ENCODE results near the gene CNKSR2. TPM values are rescaled to one million over a fixed set of nuclear protein-coding genes. Genes with fewer than 3 reads are reported as not detected.

CNKSR2 gene
- total RNA-seq, 1 experiment from 2014 or later: not detected

GRCh38 chrX:21661316-21661715 is 287.1 kb downstream of the CNKSR2 start:
- H3K4me1 ChIP-seq (ENCODE audit: control insufficient read depth in 1 of 2, insufficient read depth in 2 of 2, low read length in 2 of 2): no peaks in the 10 kb centered on the region
- H3K79me2 ChIP-seq (ENCODE audit: insufficient read depth, low read length): no peaks in the 10 kb centered on the region
- no peak overlapping the region for H3K9ac ChIP-seq (ENCODE audit: low read length)
- no peaks in the 10 kb centered on the region for H3K9me2 ChIP-seq (ENCODE audit: insufficient read depth)
- no peak for TF ChIP-seq EZH2 (IDR thresholded peaks at IDR 0.05)
- no peak for TF ChIP-seq SRF (IDR thresholded peaks at IDR 0.05; ENCODE audit: low read depth)
- TF ChIP-seq POLR2A (IDR thresholded peaks at IDR 0.05; ENCODE audit: borderline replicate concordance, extremely low read depth, insufficient read depth, insufficient read length): no peak
- TF ChIP-seq SP1 (IDR thresholded peaks at IDR 0.05; ENCODE audit: low read depth): no peak
- TF ChIP-seq FOSL1 (IDR thresholded peaks at IDR 0.05; ENCODE audit: low read depth): no peak
- no peak for TF ChIP-seq CEBPB (IDR thresholded peaks at IDR 0.05; ENCODE audit: low read depth)
- no peak for TF ChIP-seq MAX (IDR thresholded peaks at IDR 0.05)
- TF ChIP-seq ATF3 (IDR thresholded peaks at IDR 0.05): no peak
- no peaks in the 10 kb centered on the region for H3K36me3 ChIP-seq (ENCODE audit: control insufficient read depth in 1 of 2, insufficient read depth in 2 of 2, low read length in 2 of 2)
- POLR2A ChIA-PET: no interaction called here
- H3K27me3 ChIP-seq (ENCODE audit: insufficient read depth, low read length): no peaks in the 10 kb centered on the region
- ATAC-seq: no peak
- no TSS peak for BruUV-seq (replicated peaks)
- intact Hi-C loops (cut with micrococcal nuclease): no loop called here
- no peaks in the 10 kb centered on the region for H3K9me3 ChIP-seq (ENCODE audit: control insufficient read depth in 1 of 2, insufficient read depth in 1 of 2, low read depth in 1 of 2, low read length in 2 of 2)
- CTCF ChIA-PET: no interaction called here
- RAD21 ChIA-PET (ENCODE audit: low non-redundant PET in 1 of 2, low total read pairs in 2 of 2, uncharacterized antibody in 2 of 2, unreplicated experiment in 2 of 2): no interaction called here
- H2AFZ ChIP-seq (ENCODE audit: low read depth, low read length, poor library complexity, severe bottlenecking): no peak overlapping the region
- no peaks in the 10 kb centered on the region for H4K20me1 ChIP-seq (ENCODE audit: insufficient read depth)
- no peak for DNase-seq (ENCODE audit: low read depth, low spot score)
- no peak overlapping the region for H3K27ac ChIP-seq (ENCODE audit: low read depth, low read length)
- H3K4me3 ChIP-seq (replicated peaks in 1 of 2; ENCODE audit: low read depth in 1 of 2, low read length in 2 of 2): no peak overlapping the region
- H3K4me2 ChIP-seq (ENCODE audit: low read length): no peak overlapping the region

GRCh38 chrX:21662761-21663160 is 288.5 kb downstream of the CNKSR2 start:
- CTCF ChIA-PET: no interaction called here
- no peak overlapping the region for H3K9ac ChIP-seq (ENCODE audit: low read length)
- H3K27me3 ChIP-seq (ENCODE audit: insufficient read depth, low read length): no peaks in the 10 kb centered on the region
- H3K9me2 ChIP-seq (ENCODE audit: insufficient read depth): no peaks in the 10 kb centered on the region
- no peak for TF ChIP-seq ELF1 (IDR thresholded peaks at IDR 0.05; ENCODE audit: borderline replicate concordance, low read depth)
- TF ChIP-seq EGR1 (IDR thresholded peaks at IDR 0.05; ENCODE audit: low read depth): no peak
- no peak for TF ChIP-seq ZNF274 (IDR thresholded peaks at IDR 0.05; ENCODE audit: low read depth, low read length)
- TF ChIP-seq SRF (IDR thresholded peaks at IDR 0.05; ENCODE audit: low read depth): no peak
- no peak for TF ChIP-seq FOSL1 (IDR thresholded peaks at IDR 0.05; ENCODE audit: low read depth)
- no peak for TF ChIP-seq ATF3 (IDR thresholded peaks at IDR 0.05)
- no peak for TF ChIP-seq SP1 (IDR thresholded peaks at IDR 0.05; ENCODE audit: low read depth)
- TF ChIP-seq ZFX (IDR thresholded peaks at IDR 0.05): no peak
- TF ChIP-seq SIN3A (IDR thresholded peaks at IDR 0.05; ENCODE audit: low read depth): no peak
- no peak for TF ChIP-seq EZH2phosphoT487 (IDR thresholded peaks at IDR 0.05; ENCODE audit: borderline replicate concordance)
- TF ChIP-seq JUND (IDR thresholded peaks at IDR 0.05): no peak
- no peak for TF ChIP-seq YY1 (IDR thresholded peaks at IDR 0.05; ENCODE audit: extremely low read depth, insufficient replicate concordance, low read depth, low read length)
- TF ChIP-seq CEBPB (IDR thresholded peaks at IDR 0.05; ENCODE audit: low read depth): no peak
- no peak for TF ChIP-seq POLR2AphosphoS5 (IDR thresholded peaks at IDR 0.05; ENCODE audit: low read depth, low read length)
- TF ChIP-seq EZH2 (IDR thresholded peaks at IDR 0.05): no peak
- no peaks in the 10 kb centered on the region for H4K20me1 ChIP-seq (ENCODE audit: insufficient read depth)
- no peak overlapping the region for H2AFZ ChIP-seq (ENCODE audit: low read depth, low read length, poor library complexity, severe bottlenecking)
- ATAC-seq: no peak
- RAD21 ChIA-PET (ENCODE audit: low non-redundant PET in 1 of 2, low total read pairs in 2 of 2, uncharacterized antibody in 2 of 2, unreplicated experiment in 2 of 2): no interaction called here
- POLR2A ChIA-PET: no interaction called here
- no peaks in the 10 kb centered on the region for H3K79me2 ChIP-seq (ENCODE audit: insufficient read depth, low read length)
- no peak overlapping the region for H3K27ac ChIP-seq (ENCODE audit: low read depth, low read length)
- no peak overlapping the region for H3K4me2 ChIP-seq (ENCODE audit: low read length)
- H3K9me3 ChIP-seq (ENCODE audit: control insufficient read depth in 1 of 2, insufficient read depth in 1 of 2, low read depth in 1 of 2, low read length in 2 of 2): no peaks in the 10 kb centered on the region
- no peak for DNase-seq (ENCODE audit: low read depth, low spot score)
- no peaks in the 10 kb centered on the region for H3K36me3 ChIP-seq (ENCODE audit: control insufficient read depth in 1 of 2, insufficient read depth in 2 of 2, low read length in 2 of 2)
- H3K4me3 ChIP-seq (replicated peaks in 1 of 2; ENCODE audit: low read depth in 1 of 2, low read length in 2 of 2): no peak overlapping the region
- BruUV-seq (replicated peaks): no TSS peak
- no peaks in the 10 kb centered on the region for H3K4me1 ChIP-seq (ENCODE audit: control insufficient read depth in 1 of 2, insufficient read depth in 2 of 2, low read length in 2 of 2)
- intact Hi-C loops (cut with micrococcal nuclease): no loop called here

Data from HCT116 (cell line).